Transverse colon (tissue), 4 donors: ENCODE results near the gene PHF13. TPM values are rescaled to one million over a fixed set of nuclear protein-coding genes. Genes with fewer than 3 reads are reported as not detected.
A peak's percentile ranks its signal among the peaks of the same experiment; 100 is the strongest.

Experiments
- DNase-seq: peaks from one replicate; pipeline ENCODE4 v3.0.0-alpha.2; 2019
- H3K27ac ChIP-seq, 4 donors: fragments of 200-600 bp; sonication (generic); 2 replicates each; pipeline ENCODE4 v1.5.1; 2016 to 2018; ENCODE audit warnings: inconsistent platforms in 4 of 4
- H3K27me3 ChIP-seq: fragments of 200-600 bp; sonication (generic); 2 replicates; pipeline ENCODE4 v1.5.1; 2017; ENCODE audit warnings: inconsistent platforms
- H3K36me3 ChIP-seq, 4 donors: fragments of 200-600 bp; sonication (generic); 2 replicates each; pipeline ENCODE4 v1.5.1; 2017 to 2019; ENCODE audit warnings: inconsistent platforms in 4 of 4
- H3K4me1 ChIP-seq, 4 donors: fragments of 200-600 bp; sonication (generic); 2 replicates each; pipeline ENCODE4 v1.5.1; 2017 to 2020; ENCODE audit warnings: inconsistent platforms in 4 of 4
- H3K4me3 ChIP-seq, 4 donors: fragments of 200-600 bp; sonication (generic); 1 replicate in 1 of 4; 2 replicates in 3 of 4; pipeline versions ENCODE4 v1.5.1 to v1.6.1; 2017 to 2019; ENCODE audit warnings: inconsistent platforms in 4 of 4
- H3K9me3 ChIP-seq, 2 donors: fragments of 200-600 bp; sonication (generic); 2 replicates each; pipeline ENCODE4 v1.5.1; 2017 to 2019; ENCODE audit warnings: inconsistent platforms in 2 of 2
- EP300 ChIP-seq: sonication (generic); formaldehyde crosslinking; IDR thresholded peaks from one replicate; pipeline ENCODE4 v1.6.1; 2017; ENCODE audit warnings: antibody characterized with exemption, low read depth
- POLR2A ChIP-seq: fragments of 450-650 bp; IDR thresholded peaks from one replicate; pipeline ENCODE4 v1.6.1; 2016; ENCODE audit warnings: antibody characterized with exemption, mild to moderate bottlenecking, moderate library complexity
- POLR2AphosphoS5 ChIP-seq, 3 donors: sonication (generic); formaldehyde crosslinking; IDR thresholded peaks; one replicate each; pipeline ENCODE4 v1.6.1; 2016; ENCODE audit warnings: antibody characterized with exemption in 3 of 3
- WGBS, 2 donors: methylation state at CpG; one replicate each; pipeline ENCODE4 v1.1.5; 2018; ENCODE audit warnings: low coverage in 1 of 2; 5-methylcytosine and 5-hydroxymethylcytosine counted together
- in situ Hi-C, 4 donors: fragments of 200-750 bp; cut with MboI; loops; one replicate each; pipeline versions ENCODE4 v1.15.0 to v1.15.1; 2017; ENCODE audit warnings: low sequenced_read_pairs in 3 of 4, low pct_ligation_motif_present in 1 of 4, low pct_unique_long_range_greater_than_20kb in 1 of 4
- intact Hi-C: fragments of 100-400 bp; cut with DNase I; formaldehyde crosslinking; loops from one replicate; pipeline ENCODE4 v1.15.1; 2023; ENCODE audit warnings: low total_unique reads
- total RNA-seq, 4 donors: library from RNA; depleted of rRNA; stranded (reverse); fragments of >200 nt; gene quantifications; one replicate each; pipeline ENCODE4 v1.1.0, GENCODE V29; 2016
- TF ChIP-seq, protein P1 (sequence below), 5 experiments: fragments of 200-600 bp in 3 of 5; fragments of 450-650 bp in 2 of 5; sonication (generic) in 3 of 5; IDR thresholded peaks; 1 replicate in 2 of 5; 2 replicates in 3 of 5; pipeline ENCODE4 v1.5.1; 2016 to 2017; ENCODE audit warnings: antibody characterized with exemption in 5 of 5, inconsistent platforms in 3 of 5, mild to moderate bottlenecking in 2 of 5, moderate library complexity in 1 of 5

The PHF13 gene
- total RNA-seq, 4 donors from 2014 or later = 8.7 to 17.3 (median 10.3) TPM

GRCh38 chr1:6603238-6603914 is 10.2 kb upstream of the PHF13 start:
- Histone ChIP-seq H3K4me1 (peaks cover 19 to 40% (median 28%) of the 10 kb centered on the region in 4 donors), H3K27me3 (no peaks in the 10 kb centered on the region), H3K36me3 (peaks cover 0 to 2% (median 0%) of the 10 kb centered on the region in 4 donors), H3K27ac (peak overlapping the region; percentile 95 to 99 (median 98)), H3K9me3 (no peaks in the 10 kb centered on the region), H3K4me3 (peak overlapping the region; percentile 62 to 90 (median 71))
- peak; percentile 65 for DNase-seq
- TF ChIP-seq, protein P1, sequence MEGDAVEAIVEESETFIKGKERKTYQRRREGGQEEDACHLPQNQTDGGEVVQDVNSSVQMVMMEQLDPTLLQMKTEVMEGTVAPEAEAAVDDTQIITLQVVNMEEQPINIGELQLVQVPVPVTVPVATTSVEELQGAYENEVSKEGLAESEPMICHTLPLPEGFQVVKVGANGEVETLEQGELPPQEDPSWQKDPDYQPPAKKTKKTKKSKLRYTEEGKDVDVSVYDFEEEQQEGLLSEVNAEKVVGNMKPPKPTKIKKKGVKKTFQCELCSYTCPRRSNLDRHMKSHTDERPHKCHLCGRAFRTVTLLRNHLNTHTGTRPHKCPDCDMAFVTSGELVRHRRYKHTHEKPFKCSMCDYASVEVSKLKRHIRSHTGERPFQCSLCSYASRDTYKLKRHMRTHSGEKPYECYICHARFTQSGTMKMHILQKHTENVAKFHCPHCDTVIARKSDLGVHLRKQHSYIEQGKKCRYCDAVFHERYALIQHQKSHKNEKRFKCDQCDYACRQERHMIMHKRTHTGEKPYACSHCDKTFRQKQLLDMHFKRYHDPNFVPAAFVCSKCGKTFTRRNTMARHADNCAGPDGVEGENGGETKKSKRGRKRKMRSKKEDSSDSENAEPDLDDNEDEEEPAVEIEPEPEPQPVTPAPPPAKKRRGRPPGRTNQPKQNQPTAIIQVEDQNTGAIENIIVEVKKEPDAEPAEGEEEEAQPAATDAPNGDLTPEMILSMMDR (IDR thresholded peaks at IDR 0.05) = no peak
- TF ChIP-seq EP300 (no peak), POLR2AphosphoS5 (IDR thresholded peaks at IDR 0.05) (peak; percentile 3 to 52 (median 5)), POLR2A (peak; percentile 75)
- 1 to 2% methylated on average over 12 to 36 of the region's 36 CpGs for WGBS, 2 donors
- in situ Hi-C loops (no loop called here), intact Hi-C loops (no loop called here)

GRCh38 chr1:6603915-6604558 is 9.5 kb upstream of the PHF13 start:
- peak; percentile 57 for DNase-seq
- Histone ChIP-seq H3K36me3 (no peaks in the 10 kb centered on the region), H3K27me3 (no peaks in the 10 kb centered on the region), H3K9me3 (no peaks in the 10 kb centered on the region), H3K4me1 (peaks cover 15 to 35% (median 24%) of the 10 kb centered on the region in 4 donors), H3K27ac (peak overlapping the region; percentile 95 to 99 (median 98)), H3K4me3 (peak overlapping the region; percentile 62 to 90 (median 71))
- TF ChIP-seq, protein P1 (IDR thresholded peaks at IDR 0.05) = peak in 4 of 5 experiments; percentile 11 to 46 (median 27)
- TF ChIP-seq POLR2A = no peak
- peak; percentile 4 for TF ChIP-seq EP300
- TF ChIP-seq POLR2AphosphoS5 (IDR thresholded peaks at IDR 0.05) = peak; percentile 6 to 42 (median 38)
- WGBS, 2 donors = 61 to 100% methylated on average over 1 to 19 of the region's 19 CpGs
- in situ Hi-C loops = no loop called here
- intact Hi-C loops = no loop called here

DNA sequence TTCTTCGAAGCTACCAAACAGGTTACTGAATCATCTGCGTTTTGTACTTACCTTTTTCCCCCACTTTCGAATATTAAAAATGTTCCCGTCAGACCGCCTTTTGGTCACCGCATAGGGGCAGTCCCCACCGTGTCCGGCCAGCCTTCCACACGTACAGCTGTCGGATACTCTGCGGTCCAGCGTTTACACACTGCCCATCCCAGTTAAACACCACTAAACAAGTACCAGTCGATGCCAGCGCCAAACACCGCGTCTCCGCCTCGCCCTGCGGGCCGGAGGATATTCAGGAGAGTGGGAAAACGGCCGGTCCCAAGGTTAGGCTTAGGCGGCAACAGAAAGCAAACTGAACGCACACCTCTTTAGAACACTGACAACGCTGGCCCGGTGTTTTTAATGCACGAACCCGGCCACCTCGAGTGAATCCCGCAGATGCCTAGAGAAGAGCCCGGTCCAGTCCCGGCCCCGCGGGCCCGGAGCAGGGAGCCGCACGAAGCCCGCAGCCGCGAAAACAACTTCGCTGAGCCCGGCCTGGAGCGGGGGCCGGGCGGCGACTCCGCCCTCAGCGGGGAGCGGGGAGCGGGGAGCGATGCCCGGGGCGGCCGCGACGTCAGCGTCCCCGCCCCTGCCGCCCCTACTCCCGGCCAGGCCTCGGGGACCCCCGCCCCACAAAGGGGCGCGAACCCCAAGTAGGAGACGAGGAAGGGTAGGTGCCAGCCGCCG is 730 bp upstream of the PHF13 start:
- TF ChIP-seq EP300 = no peak
- TF ChIP-seq POLR2AphosphoS5 (IDR thresholded peaks at IDR 0.05) = peak in 2 of 3 donors; percentile 40 to 41
- TF ChIP-seq, protein P1 (IDR thresholded peaks at IDR 0.05) = peak in 1 of 5 experiments; percentile 12
- TF ChIP-seq POLR2A = peak; percentile 54
- H3K27ac ChIP-seq = peak overlapping the region; percentile 94 to 98 (median 96)
- intact Hi-C loops = no loop called here
- H3K4me3 ChIP-seq = peak overlapping the region; percentile 63 to 98 (median 84)
- no peaks in the 10 kb centered on the region for H3K27me3 ChIP-seq
- DNase-seq = peak; percentile 69
- no peaks in the 10 kb centered on the region for H3K36me3 ChIP-seq
- H3K9me3 ChIP-seq = no peaks in the 10 kb centered on the region
- peaks cover 11 to 26% (median 22%) of the 10 kb centered on the region in 4 donors for H3K4me1 ChIP-seq
- in situ Hi-C loops = no loop called here
- 0 to 1% methylated on average over 1 to 57 of the region's 67 CpGs for WGBS, 2 donors
